Measurements from ENCODE around the gene HEXIM1. TPM values are rescaled to one million over a fixed set of nuclear protein-coding genes. Genes with fewer than 3 reads are reported as not detected.

HEXIM1 gene
- total RNA-seq, 4 donors from 2014 or later: 26.3 to 79.6 (median 36.9) TPM

DNA sequence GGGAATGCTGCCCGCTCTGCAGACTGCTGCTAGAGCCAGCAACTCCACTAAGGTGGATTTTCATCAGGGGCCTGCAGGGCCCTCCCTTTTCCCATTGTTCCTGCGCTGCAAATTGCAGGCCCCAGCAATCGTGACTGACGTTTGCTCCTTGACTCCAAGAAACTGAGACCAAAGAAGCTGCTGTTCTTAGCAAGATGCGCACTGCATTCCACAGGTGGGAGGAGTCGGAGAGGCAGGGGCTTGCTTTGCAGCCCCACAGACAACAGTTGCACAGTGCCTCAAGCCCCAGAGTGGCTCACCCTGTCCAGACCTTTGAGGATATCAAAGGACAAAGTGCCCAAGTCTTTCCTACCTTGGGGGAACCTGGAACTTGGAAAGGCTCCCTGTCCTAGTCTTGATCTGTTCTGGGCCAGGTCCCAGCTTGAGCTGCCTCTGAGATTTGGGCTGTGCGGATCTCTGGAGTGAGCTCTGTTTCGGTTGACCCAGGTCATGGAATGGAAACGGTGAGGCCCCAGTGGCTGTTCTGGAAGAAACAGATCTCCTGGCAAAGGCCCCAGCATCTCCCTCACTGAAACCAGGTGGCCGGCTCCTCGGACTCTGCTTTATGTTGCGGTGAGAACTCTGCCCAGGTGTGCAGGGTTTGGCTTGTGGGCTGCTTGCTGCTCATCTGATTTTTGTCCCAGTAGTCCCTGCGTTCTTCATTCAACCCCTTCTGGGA, 40.8 kb upstream of the HEXIM1 start:
- Histone ChIP-seq H3K27ac (peak overlapping the region; percentile 17 to 96 (median 90)), H3K4me1 (peaks cover 79 to 97% of the 10 kb centered on the region in 2 donors), H3K27me3 (no peaks in the 10 kb centered on the region), H3K4me3 (no peak overlapping the region), H3K36me3 (peaks cover 0 to 47% of the 10 kb centered on the region in 2 donors), H3K9me3 (no peaks in the 10 kb centered on the region)
- intact Hi-C loops (cut with DNase I; ENCODE audit: low total_unique reads) (no loop called here), in situ Hi-C loops (cut with MboI; ENCODE audit: low sequenced_read_pairs in 4 of 4) (loop anchor here in 2 of 4 donors (10.0 to 25.0 kb wide), 2 partner anchors 183 to 195 kb away; partner anchors contain the start of gene GFAP (in 1 of the 2))
- TF ChIP-seq, protein P1, sequence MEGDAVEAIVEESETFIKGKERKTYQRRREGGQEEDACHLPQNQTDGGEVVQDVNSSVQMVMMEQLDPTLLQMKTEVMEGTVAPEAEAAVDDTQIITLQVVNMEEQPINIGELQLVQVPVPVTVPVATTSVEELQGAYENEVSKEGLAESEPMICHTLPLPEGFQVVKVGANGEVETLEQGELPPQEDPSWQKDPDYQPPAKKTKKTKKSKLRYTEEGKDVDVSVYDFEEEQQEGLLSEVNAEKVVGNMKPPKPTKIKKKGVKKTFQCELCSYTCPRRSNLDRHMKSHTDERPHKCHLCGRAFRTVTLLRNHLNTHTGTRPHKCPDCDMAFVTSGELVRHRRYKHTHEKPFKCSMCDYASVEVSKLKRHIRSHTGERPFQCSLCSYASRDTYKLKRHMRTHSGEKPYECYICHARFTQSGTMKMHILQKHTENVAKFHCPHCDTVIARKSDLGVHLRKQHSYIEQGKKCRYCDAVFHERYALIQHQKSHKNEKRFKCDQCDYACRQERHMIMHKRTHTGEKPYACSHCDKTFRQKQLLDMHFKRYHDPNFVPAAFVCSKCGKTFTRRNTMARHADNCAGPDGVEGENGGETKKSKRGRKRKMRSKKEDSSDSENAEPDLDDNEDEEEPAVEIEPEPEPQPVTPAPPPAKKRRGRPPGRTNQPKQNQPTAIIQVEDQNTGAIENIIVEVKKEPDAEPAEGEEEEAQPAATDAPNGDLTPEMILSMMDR (IDR thresholded peaks at IDR 0.05 in 4 of 5, conservative IDR thresholded peaks at IDR 0.05 in 1 of 5): no peak
- TF ChIP-seq POLR2A (IDR thresholded peaks at IDR 0.05): no peak
- no peak for ATAC-seq
- no peak for DNase-seq

DNA sequence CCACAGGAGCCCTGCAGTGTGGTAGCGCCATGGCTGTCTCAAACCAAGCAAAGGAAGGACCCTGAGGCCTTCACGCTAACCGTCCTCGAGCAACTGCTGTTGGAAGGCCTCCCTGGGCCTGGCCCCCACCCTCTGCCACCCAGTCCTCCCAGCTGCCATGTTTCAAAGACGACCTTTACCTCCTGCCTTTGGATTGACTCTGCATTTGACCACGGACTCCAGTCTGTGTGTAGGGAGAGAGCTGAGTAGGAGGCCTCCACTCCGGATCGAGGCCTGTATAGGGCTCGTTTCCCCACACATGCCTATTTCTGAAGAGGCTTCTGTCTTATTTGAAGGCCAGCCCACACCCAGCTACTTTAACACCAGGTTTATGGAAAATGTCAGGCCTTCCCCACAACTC, 40.2 kb upstream of the HEXIM1 start:
- no peak overlapping the region for H3K4me3 ChIP-seq
- peaks cover 0 to 41% of the 10 kb centered on the region in 2 donors for H3K36me3 ChIP-seq
- no peaks in the 10 kb centered on the region for H3K27me3 ChIP-seq
- no peak for ATAC-seq
- in situ Hi-C loops (cut with MboI; ENCODE audit: low sequenced_read_pairs in 4 of 4): loop anchor here in 2 of 4 donors (10.0 to 25.0 kb wide), 2 partner anchors 183 to 196 kb away; partner anchors contain the start of gene GFAP (in 1 of the 2)
- DNase-seq: no peak
- H3K9me3 ChIP-seq: no peaks in the 10 kb centered on the region
- H3K27ac ChIP-seq: peak overlapping the region; percentile 17 to 96 (median 90)
- intact Hi-C loops (cut with DNase I; ENCODE audit: low total_unique reads): no loop called here
- TF ChIP-seq, protein P1 (IDR thresholded peaks at IDR 0.05 in 4 of 5, conservative IDR thresholded peaks at IDR 0.05 in 1 of 5): no peak
- TF ChIP-seq POLR2A (IDR thresholded peaks at IDR 0.05): no peak
- H3K4me1 ChIP-seq: peaks cover 79 to 94% of the 10 kb centered on the region in 2 donors

DNA sequence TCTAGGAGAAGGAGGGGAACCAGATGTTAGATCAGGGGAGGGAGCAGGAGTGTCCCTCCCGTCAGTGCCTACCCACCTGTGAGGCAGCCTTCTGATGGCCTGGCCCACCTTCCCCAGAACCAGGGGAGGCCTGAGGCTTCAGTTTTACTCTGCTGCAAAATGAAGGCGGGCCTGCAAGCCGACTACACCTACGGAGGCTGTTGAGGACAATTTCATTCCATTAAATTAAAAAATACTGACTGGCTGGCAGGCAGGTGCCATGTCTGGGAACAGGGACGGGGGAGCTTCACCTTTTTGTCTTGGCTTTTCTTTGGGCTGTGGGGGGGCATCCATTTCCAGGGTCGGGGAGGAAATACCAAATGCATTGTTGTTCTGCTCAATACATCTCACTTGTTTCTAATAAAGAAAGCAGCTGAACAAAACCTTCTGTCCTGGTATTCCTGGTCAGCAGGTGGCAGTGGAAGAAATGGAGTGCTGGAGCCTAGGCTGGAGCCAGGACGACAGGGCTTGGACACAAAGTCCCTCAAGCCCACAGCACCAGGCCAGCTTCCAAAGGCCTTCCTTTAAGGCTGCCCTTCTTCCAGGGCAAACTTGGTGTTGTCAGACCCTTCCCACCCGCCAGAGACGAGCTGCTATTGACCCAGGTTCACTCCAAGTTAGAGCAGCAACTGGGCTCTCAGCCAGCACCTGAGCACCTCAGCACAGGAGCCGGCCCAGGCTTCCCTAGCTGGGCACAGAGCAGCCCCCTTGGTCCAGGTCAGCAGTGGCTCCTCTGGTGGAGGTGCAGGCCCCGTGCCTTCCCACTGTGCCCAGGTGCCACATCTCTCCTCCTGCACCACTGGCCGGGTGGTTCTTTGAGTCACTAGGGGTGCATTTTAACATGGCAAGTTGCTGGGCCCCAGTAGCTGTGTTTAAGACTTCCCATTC, 39.4 kb upstream of the HEXIM1 start:
- intact Hi-C loops (cut with DNase I; ENCODE audit: low total_unique reads): no loop called here
- H3K27ac ChIP-seq: peak overlapping the region; percentile 88 to 96 (median 92)
- TF ChIP-seq, protein P1 (IDR thresholded peaks at IDR 0.05 in 4 of 5, conservative IDR thresholded peaks at IDR 0.05 in 1 of 5): peak in 3 of 5 experiments; percentile 18 to 37 (median 21)
- TF ChIP-seq POLR2A (IDR thresholded peaks at IDR 0.05): no peak
- peaks cover 0 to 33% of the 10 kb centered on the region in 2 donors for H3K36me3 ChIP-seq
- H3K4me1 ChIP-seq: peaks cover 72 to 89% of the 10 kb centered on the region in 2 donors
- no peaks in the 10 kb centered on the region for H3K9me3 ChIP-seq
- no peak for ATAC-seq
- no peak for DNase-seq
- in situ Hi-C loops (cut with MboI; ENCODE audit: low sequenced_read_pairs in 4 of 4): loop anchor here in 2 of 4 donors (10.0 to 25.0 kb wide), 2 partner anchors 184 to 197 kb away; partner anchors contain the start of gene GFAP (in 1 of the 2)
- no peak overlapping the region for H3K4me3 ChIP-seq
- no peaks in the 10 kb centered on the region for H3K27me3 ChIP-seq

DNA sequence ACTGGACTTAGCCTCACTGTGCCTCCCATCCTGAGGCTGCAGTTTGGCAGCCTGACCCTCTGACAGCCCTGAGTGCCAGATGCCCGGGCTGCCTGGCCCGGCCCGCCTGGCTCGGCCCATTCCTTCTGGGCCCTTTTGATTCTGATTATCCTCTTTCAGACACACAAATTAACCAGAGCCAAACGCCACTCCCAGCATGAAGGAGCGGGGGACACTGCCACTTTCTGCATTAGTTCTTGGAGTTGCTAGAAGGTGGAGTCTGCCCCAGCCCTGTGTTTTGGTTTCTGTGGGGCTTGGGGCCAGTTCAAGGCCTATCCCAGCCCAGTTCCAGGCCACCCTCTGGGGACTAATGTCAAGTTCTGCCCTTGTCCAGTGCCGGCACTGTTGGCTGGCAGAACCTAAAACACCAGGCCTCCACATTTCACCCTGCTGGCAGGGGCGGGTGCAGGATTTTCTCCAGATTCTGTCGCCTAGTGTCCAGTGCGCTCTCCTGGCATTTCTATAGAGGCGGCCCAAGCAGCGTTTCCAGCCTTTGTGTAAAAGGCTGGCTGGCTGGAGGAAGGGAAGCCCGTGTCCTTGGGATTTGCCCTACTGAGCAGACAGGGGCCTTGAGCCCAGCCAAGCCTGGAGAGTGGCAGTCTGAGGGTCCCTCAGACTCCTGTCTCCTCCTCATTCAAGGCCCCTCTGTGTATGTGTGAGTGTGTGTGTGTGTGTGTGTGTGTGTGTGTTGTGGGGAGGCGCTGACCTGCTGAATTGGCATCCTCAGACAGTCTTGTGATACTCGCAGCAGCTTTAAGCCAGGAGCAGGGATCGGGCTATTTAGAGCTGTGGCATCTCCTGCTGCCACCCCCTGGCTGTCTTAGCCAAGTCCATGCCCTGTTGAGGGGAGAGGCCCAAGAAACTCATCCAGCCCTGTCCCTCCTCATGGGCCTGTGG, 37.3 kb upstream of the HEXIM1 start:
- in situ Hi-C loops (cut with MboI; ENCODE audit: low sequenced_read_pairs in 4 of 4) (loop anchor here in 1 of 4 donors (25.0 kb wide), 1 partner anchor 199 kb away; the partner anchor contains the start of gene GFAP), intact Hi-C loops (cut with DNase I; ENCODE audit: low total_unique reads) (loop anchor here (2.0 kb wide), 2 partner anchors 14 to 18 kb away; no protein-coding TSS in a partner anchor)
- H3K4me1 ChIP-seq: peaks cover 55 to 69% of the 10 kb centered on the region in 2 donors
- ATAC-seq (peak; percentile 88 to 89), DNase-seq (peak; percentile 86 to 93)
- peak overlapping the region; percentile 88 to 96 (median 92) for H3K27ac ChIP-seq
- no peak overlapping the region for H3K4me3 ChIP-seq
- peaks cover 0 to 12% of the 10 kb centered on the region in 2 donors for H3K36me3 ChIP-seq
- TF ChIP-seq POLR2A (IDR thresholded peaks at IDR 0.05): no peak
- TF ChIP-seq, protein P1 (IDR thresholded peaks at IDR 0.05 in 4 of 5, conservative IDR thresholded peaks at IDR 0.05 in 1 of 5): no peak
- H3K27me3 ChIP-seq: no peaks in the 10 kb centered on the region
- H3K9me3 ChIP-seq: no peaks in the 10 kb centered on the region

All from gastrocnemius medialis (tissue), 4 donors.